PC-9 (cell line): Measurements from ENCODE around the gene ATG5.

Experiments
- EZH2 ChIP-seq: fragments of 200-600 bp; sonication (generic); IDR thresholded peaks from 2 replicates; pipeline ENCODE4 v1.8.0; 2017; ENCODE audit warnings: antibody characterized with exemption, low read depth
- TF ChIP-seq, protein P1 (sequence below): fragments of 200-600 bp; sonication (generic); conservative IDR thresholded peaks from 2 replicates; pipeline ENCODE4 v1.6.1; 2017; ENCODE audit warnings: mixed run types, antibody characterized with exemption, mild to moderate bottlenecking, moderate library complexity

DNA sequence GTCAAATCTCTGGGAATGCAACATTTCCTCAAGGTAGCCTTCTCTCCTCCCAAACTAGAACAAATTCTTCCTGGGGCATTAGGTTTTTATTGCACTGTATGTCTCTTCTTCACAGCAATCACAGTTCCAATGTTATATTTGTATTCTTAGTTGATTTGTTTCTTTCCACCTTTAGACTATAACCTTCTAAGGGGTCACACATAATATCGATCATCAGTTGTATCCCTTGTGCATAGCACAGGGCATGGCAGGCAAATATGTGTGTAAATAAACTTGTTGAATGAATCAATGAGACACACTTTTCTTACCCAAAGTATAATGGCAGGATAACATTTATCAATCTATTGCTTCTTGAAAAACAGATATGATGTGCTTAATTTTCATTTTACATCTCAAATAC is 81.0 kb downstream of the ATG5 start:
- TF ChIP-seq, protein P1, sequence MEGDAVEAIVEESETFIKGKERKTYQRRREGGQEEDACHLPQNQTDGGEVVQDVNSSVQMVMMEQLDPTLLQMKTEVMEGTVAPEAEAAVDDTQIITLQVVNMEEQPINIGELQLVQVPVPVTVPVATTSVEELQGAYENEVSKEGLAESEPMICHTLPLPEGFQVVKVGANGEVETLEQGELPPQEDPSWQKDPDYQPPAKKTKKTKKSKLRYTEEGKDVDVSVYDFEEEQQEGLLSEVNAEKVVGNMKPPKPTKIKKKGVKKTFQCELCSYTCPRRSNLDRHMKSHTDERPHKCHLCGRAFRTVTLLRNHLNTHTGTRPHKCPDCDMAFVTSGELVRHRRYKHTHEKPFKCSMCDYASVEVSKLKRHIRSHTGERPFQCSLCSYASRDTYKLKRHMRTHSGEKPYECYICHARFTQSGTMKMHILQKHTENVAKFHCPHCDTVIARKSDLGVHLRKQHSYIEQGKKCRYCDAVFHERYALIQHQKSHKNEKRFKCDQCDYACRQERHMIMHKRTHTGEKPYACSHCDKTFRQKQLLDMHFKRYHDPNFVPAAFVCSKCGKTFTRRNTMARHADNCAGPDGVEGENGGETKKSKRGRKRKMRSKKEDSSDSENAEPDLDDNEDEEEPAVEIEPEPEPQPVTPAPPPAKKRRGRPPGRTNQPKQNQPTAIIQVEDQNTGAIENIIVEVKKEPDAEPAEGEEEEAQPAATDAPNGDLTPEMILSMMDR: no peak
- TF ChIP-seq EZH2: no peak
